Activated CD8-positive, alpha-beta T cell treated with anti-CD3 and anti-CD28 coated beads, Interleukin-2, amount 10 ng/mL, durations not matched to agents 7 days and 5 days (primary cell): ENCODE data around the gene KCNG2. TPM values are rescaled to one million over a fixed set of nuclear protein-coding genes. Genes with fewer than 3 reads are reported as not detected.

Source experiments
- ATAC-seq: fragments of 150-1000 bp; cut with Tn5 transposase; one replicate; pipeline ENCODE4 v1.10.0; 2021; ENCODE audit warnings: moderate library complexity
- CTCF ChIA-PET: fragments of 350-600 bp; sonication (Branson Sonifier 250); formaldehyde crosslinking; loops from one replicate; lab custom pipeline; 2021; ENCODE audit warnings: antibody characterized with exemption; lab: Charles Lee
- POLR2A ChIA-PET: fragments of 350-600 bp; sonication (Branson Sonifier 250); formaldehyde crosslinking; loops from one replicate; lab custom pipeline; 2021; ENCODE audit warnings: antibody characterized with exemption; lab: Charles Lee
- DNase-seq: peaks from one replicate; pipeline ENCODE4 v3.0.0-alpha.2; 2020
- H3K27ac Mint-ChIP-seq: one replicate; pipeline ENCODE4 v1.8.0; 2021; ENCODE audit warnings: mild to moderate bottlenecking, mixed read lengths
- H3K27me3 Mint-ChIP-seq: one replicate; pipeline ENCODE4 v1.8.0; 2021; ENCODE audit warnings: low read depth, mixed read lengths
- H3K36me3 Mint-ChIP-seq: one replicate; pipeline ENCODE4 v1.8.0; 2021; ENCODE audit warnings: low read depth, mixed read lengths
- H3K4me1 Mint-ChIP-seq: one replicate; pipeline ENCODE4 v1.8.0; 2021; ENCODE audit warnings: low read depth, mixed read lengths
- H3K4me3 Mint-ChIP-seq: one replicate; pipeline ENCODE4 v1.8.0; 2021; ENCODE audit warnings: mild to moderate bottlenecking, mixed read lengths
- H3K9me3 Mint-ChIP-seq: one replicate; pipeline ENCODE4 v1.8.0; 2022; ENCODE audit warnings: mixed read lengths; ENCODE audit not compliant: insufficient read depth
- total RNA-seq, 2 experiments: library from RNA; stranded (reverse); gene quantifications; one replicate each; pipeline ENCODE4 v1.2.3, GENCODE V29; 2021

The KCNG2 gene
- total RNA-seq, 2 experiments from 2014 or later: not detected

DNA sequence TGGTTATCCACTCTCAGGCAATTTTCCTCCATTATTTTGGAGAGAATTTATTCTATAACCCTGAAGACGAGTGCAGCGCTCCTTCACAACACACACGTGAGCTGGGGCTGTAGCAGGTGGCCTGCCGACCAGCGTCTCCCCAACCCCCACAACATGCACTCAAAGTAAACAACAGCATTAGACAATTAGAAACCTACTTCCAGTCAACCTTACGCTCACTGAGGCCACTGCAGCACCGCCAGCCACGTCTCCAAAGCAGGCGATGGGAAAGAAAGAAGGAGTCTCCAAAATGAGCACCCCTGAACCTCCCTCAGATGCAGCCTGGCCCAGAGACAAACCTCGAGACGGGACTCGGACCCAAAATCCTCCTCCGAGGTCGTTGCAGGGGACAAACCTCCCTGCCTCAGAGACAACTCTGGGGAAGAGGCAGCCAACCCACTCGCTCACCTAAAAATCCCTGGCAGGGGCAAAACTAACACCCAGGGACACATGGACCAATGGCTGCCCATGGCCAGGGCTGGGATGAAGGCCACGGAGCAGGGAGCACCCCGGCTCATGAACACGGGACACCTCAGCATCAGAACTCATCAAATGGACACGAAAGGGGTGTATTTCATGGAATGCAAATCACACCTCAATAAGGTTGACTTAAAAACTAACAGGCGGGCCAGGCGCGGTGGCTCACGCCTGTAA lies 151.1 kb downstream of the KCNG2 start:
- H3K27me3 Mint-ChIP-seq: peaks cover under 1% of the 10 kb centered on the region
- no peak overlapping the region for H3K27ac Mint-ChIP-seq
- DNase-seq (no peak), ATAC-seq (no peak)
- peak overlapping the region; percentile 2 for H3K4me3 Mint-ChIP-seq
- peaks cover 29% of the 10 kb centered on the region for H3K4me1 Mint-ChIP-seq
- ChIA-PET POLR2A (no interaction called here), CTCF (no interaction called here)
- peaks cover 6% of the 10 kb centered on the region for H3K36me3 Mint-ChIP-seq
- no peaks in the 10 kb centered on the region for H3K9me3 Mint-ChIP-seq

Other genes starting within 250 kb of the KCNG2 start
- 10 to 100 TPM; 35.5 to 36.8 TPM for gene CTDP1, start 118.1 kb upstream of the KCNG2 start, total RNA-seq
- gene SLC66A2, start 153.7 kb downstream of the KCNG2 start, total RNA-seq: 10 to 100 TPM; 21.6 to 23.2 TPM
- 1 to 10 TPM in 1 of 2 experiments, under 1 TPM in 1; 0.50 to 1.5 TPM for gene HSBP1L1, start 166.7 kb downstream of the KCNG2 start, total RNA-seq
- gene TXNL4A, start 190.6 kb downstream of the KCNG2 start, total RNA-seq: 100 to 1,000 TPM; 132 to 136 TPM
- gene RBFA, start 236.5 kb downstream of the KCNG2 start, total RNA-seq: 10 to 100 TPM; 25.2 to 26.2 TPM